ENCODE measurements around the gene SGCA.

DNA sequence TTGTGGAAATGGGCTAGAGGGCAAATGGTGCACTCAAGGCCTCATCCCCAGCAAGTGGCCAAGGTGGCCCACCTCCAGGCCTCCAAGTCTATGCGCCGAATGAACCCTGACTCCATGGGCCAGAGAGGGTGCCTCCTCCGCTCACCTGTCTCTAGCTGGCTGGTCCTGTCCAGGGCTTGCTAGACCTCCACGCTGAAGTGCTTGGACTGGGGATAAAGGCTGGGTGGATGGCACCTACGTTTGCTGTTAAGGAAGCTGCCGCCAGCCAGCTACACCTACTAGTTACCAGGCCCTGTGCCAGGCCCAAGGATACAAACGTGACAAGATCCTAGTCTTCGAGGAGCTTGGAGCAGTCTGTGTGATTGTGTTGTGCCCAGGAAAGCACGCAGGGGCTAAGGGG is 739 bp upstream of the SGCA start:
- TF ChIP-seq, protein P1, sequence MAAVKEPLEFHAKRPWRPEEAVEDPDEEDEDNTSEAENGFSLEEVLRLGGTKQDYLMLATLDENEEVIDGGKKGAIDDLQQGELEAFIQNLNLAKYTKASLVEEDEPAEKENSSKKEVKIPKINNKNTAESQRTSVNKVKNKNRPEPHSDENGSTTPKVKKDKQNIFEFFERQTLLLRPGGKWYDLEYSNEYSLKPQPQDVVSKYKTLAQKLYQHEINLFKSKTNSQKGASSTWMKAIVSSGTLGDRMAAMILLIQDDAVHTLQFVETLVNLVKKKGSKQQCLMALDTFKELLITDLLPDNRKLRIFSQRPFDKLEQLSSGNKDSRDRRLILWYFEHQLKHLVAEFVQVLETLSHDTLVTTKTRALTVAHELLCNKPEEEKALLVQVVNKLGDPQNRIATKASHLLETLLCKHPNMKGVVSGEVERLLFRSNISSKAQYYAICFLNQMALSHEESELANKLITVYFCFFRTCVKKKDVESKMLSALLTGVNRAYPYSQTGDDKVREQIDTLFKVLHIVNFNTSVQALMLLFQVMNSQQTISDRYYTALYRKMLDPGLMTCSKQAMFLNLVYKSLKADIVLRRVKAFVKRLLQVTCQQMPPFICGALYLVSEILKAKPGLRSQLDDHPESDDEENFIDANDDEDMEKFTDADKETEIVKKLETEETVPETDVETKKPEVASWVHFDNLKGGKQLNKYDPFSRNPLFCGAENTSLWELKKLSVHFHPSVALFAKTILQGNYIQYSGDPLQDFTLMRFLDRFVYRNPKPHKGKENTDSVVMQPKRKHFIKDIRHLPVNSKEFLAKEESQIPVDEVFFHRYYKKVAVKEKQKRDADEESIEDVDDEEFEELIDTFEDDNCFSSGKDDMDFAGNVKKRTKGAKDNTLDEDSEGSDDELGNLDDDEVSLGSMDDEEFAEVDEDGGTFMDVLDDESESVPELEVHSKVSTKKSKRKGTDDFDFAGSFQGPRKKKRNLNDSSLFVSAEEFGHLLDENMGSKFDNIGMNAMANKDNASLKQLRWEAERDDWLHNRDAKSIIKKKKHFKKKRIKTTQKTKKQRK (IDR thresholded peaks at IDR 0.05; ENCODE audit: low read depth, low read length) = no peak
- TF ChIP-seq, protein P2, sequence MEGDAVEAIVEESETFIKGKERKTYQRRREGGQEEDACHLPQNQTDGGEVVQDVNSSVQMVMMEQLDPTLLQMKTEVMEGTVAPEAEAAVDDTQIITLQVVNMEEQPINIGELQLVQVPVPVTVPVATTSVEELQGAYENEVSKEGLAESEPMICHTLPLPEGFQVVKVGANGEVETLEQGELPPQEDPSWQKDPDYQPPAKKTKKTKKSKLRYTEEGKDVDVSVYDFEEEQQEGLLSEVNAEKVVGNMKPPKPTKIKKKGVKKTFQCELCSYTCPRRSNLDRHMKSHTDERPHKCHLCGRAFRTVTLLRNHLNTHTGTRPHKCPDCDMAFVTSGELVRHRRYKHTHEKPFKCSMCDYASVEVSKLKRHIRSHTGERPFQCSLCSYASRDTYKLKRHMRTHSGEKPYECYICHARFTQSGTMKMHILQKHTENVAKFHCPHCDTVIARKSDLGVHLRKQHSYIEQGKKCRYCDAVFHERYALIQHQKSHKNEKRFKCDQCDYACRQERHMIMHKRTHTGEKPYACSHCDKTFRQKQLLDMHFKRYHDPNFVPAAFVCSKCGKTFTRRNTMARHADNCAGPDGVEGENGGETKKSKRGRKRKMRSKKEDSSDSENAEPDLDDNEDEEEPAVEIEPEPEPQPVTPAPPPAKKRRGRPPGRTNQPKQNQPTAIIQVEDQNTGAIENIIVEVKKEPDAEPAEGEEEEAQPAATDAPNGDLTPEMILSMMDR (IDR thresholded peaks at IDR 0.05 in 2 of 3, conservative IDR thresholded peaks at IDR 0.05 in 1 of 3; ENCODE audit: control insufficient read depth in 2 of 3, extremely low read depth in 1 of 3, insufficient read depth in 1 of 3, low read depth in 3 of 3, low read length in 3 of 3) = no peak

Data from GM12878 (cell line).